Stomach smooth muscle (tissue), 2 donors: ENCODE data around the gene KIF5A.

Source experiments
- H3K27ac ChIP-seq: one replicate; pipeline ENCODE4 v1.7.0; 2013; ENCODE audit warnings: mild to moderate bottlenecking, low read length, inconsistent platforms
- H3K27me3 ChIP-seq, 2 donors: one replicate each; pipeline ENCODE4 v1.7.0; 2013; ENCODE audit warnings: low read length in 2 of 2; ENCODE audit not compliant: insufficient read depth in 2 of 2, control insufficient read depth in 1 of 2
- H3K36me3 ChIP-seq, 2 donors: one replicate each; pipeline ENCODE4 v1.7.0; 2013; ENCODE audit warnings: low read length in 2 of 2; ENCODE audit not compliant: control insufficient read depth in 2 of 2, insufficient read depth in 2 of 2
- H3K4me1 ChIP-seq: one replicate; pipeline ENCODE4 v1.7.0; 2013; ENCODE audit warnings: low read length; ENCODE audit not compliant: control insufficient read depth, insufficient read depth
- H3K4me3 ChIP-seq, 2 donors: one replicate each; pipeline ENCODE4 v1.7.0; 2013; ENCODE audit warnings: low read length in 2 of 2
- H3K9ac ChIP-seq, 2 donors: one replicate each; pipeline ENCODE4 v1.7.0; 2013; ENCODE audit warnings: low read length in 2 of 2, mild to moderate bottlenecking in 1 of 2
- H3K9me3 ChIP-seq, 2 donors: one replicate each; pipeline ENCODE4 v1.7.0; 2013; ENCODE audit warnings: low read length in 2 of 2; ENCODE audit not compliant: control insufficient read depth in 2 of 2
- donor health status: healthy.
- donor health status: Pancreatic carcinoma.

Gene KIF5A

GRCh38 chr12:57577981-57578758, 28.3 kb downstream of the KIF5A start:
- no peaks in the 10 kb centered on the region for H3K4me1 ChIP-seq
- H3K9ac ChIP-seq = no peak overlapping the region
- no peaks in the 10 kb centered on the region for H3K27me3 ChIP-seq
- H3K27ac ChIP-seq = no peak overlapping the region
- H3K4me3 ChIP-seq = no peak overlapping the region
- no peaks in the 10 kb centered on the region for H3K9me3 ChIP-seq
- H3K36me3 ChIP-seq = no peaks in the 10 kb centered on the region

GRCh38 chr12:57579011-57579410, 29.2 kb downstream of the KIF5A start:
- H3K27ac ChIP-seq = no peak overlapping the region
- peaks cover 0 to 2% of the 10 kb centered on the region in 2 donors for H3K27me3 ChIP-seq
- no peaks in the 10 kb centered on the region for H3K36me3 ChIP-seq
- H3K4me1 ChIP-seq = no peaks in the 10 kb centered on the region
- H3K4me3 ChIP-seq = no peak overlapping the region
- no peaks in the 10 kb centered on the region for H3K9me3 ChIP-seq
- H3K9ac ChIP-seq = no peak overlapping the region

- Histone ChIP-seq H3K36me3 (no peaks in the 10 kb centered on the region), H3K9ac (no peak overlapping the region), H3K4me3 (no peak overlapping the region), H3K27me3 (peaks cover 0 to 2% of the 10 kb centered on the region in 2 donors), H3K9me3 (no peaks in the 10 kb centered on the region), H3K27ac (no peak overlapping the region), H3K4me1 (no peaks in the 10 kb centered on the region)
These were observed 30.0 kb downstream of the KIF5A start for GRCh38 chr12:57579677-57580465.

- no peak overlapping the region for H3K27ac ChIP-seq
- no peak overlapping the region for H3K9ac ChIP-seq
- no peaks in the 10 kb centered on the region for H3K9me3 ChIP-seq
- no peaks in the 10 kb centered on the region for H3K4me1 ChIP-seq
- no peak overlapping the region for H3K4me3 ChIP-seq
- H3K27me3 ChIP-seq = peaks cover 0 to 3% of the 10 kb centered on the region in 2 donors
- no peaks in the 10 kb centered on the region for H3K36me3 ChIP-seq
These were observed 30.6 kb downstream of the KIF5A start for GRCh38 chr12:57580466-57580795.

- H3K4me1 ChIP-seq = no peaks in the 10 kb centered on the region
- no peaks in the 10 kb centered on the region for H3K9me3 ChIP-seq
- no peaks in the 10 kb centered on the region for H3K36me3 ChIP-seq
- no peak overlapping the region for H3K27ac ChIP-seq
- no peak overlapping the region for H3K9ac ChIP-seq
- H3K4me3 ChIP-seq = no peak overlapping the region
- H3K27me3 ChIP-seq = peaks cover 0 to 3% of the 10 kb centered on the region in 2 donors
These were observed 32.0 kb downstream of the KIF5A start for GRCh38 chr12:57581802-57582201.

- Histone ChIP-seq H3K36me3 (no peaks in the 10 kb centered on the region), H3K4me3 (no peak overlapping the region), H3K9ac (no peak overlapping the region), H3K27me3 (peaks cover 0 to 3% of the 10 kb centered on the region in 2 donors), H3K4me1 (no peaks in the 10 kb centered on the region), H3K27ac (no peak overlapping the region), H3K9me3 (no peaks in the 10 kb centered on the region)
These were observed 32.6 kb downstream of the KIF5A start for GRCh38 chr12:57582440-57582839.

- no peaks in the 10 kb centered on the region for H3K36me3 ChIP-seq
- H3K4me1 ChIP-seq = no peaks in the 10 kb centered on the region
- H3K27ac ChIP-seq = no peak overlapping the region
- no peak overlapping the region for H3K9ac ChIP-seq
- H3K9me3 ChIP-seq = no peaks in the 10 kb centered on the region
- H3K27me3 ChIP-seq = peaks cover 0 to 3% of the 10 kb centered on the region in 2 donors
- H3K4me3 ChIP-seq = no peak overlapping the region
These were observed 33.4 kb downstream of the KIF5A start for GRCh38 chr12:57583008-57583831.

- Histone ChIP-seq H3K4me3 (no peak overlapping the region), H3K27me3 (peaks cover 0 to 3% of the 10 kb centered on the region in 2 donors), H3K9me3 (no peaks in the 10 kb centered on the region), H3K4me1 (no peaks in the 10 kb centered on the region), H3K9ac (no peak overlapping the region), H3K36me3 (no peaks in the 10 kb centered on the region), H3K27ac (no peak overlapping the region)
These were observed 34.2 kb downstream of the KIF5A start for GRCh38 chr12:57584050-57584449.

- H3K27ac ChIP-seq = no peak overlapping the region
- no peak overlapping the region for H3K9ac ChIP-seq
- no peaks in the 10 kb centered on the region for H3K4me1 ChIP-seq
- peaks cover 0 to 3% of the 10 kb centered on the region in 2 donors for H3K27me3 ChIP-seq
- H3K36me3 ChIP-seq = no peaks in the 10 kb centered on the region
- no peak overlapping the region for H3K4me3 ChIP-seq
- H3K9me3 ChIP-seq = no peaks in the 10 kb centered on the region
These were observed 34.8 kb downstream of the KIF5A start for GRCh38 chr12:57584690-57585089.

- no peak overlapping the region for H3K4me3 ChIP-seq
- H3K4me1 ChIP-seq = no peaks in the 10 kb centered on the region
- no peaks in the 10 kb centered on the region for H3K36me3 ChIP-seq
- peaks cover 0 to 3% of the 10 kb centered on the region in 2 donors for H3K27me3 ChIP-seq
- no peaks in the 10 kb centered on the region for H3K9me3 ChIP-seq
- H3K27ac ChIP-seq = no peak overlapping the region
- no peak overlapping the region for H3K9ac ChIP-seq
These were observed 35.3 kb downstream of the KIF5A start for GRCh38 chr12:57585156-57585555.
